HepG2 (cell line): ENCODE measurements around the gene GPATCH3. TPM values are rescaled to one million over a fixed set of nuclear protein-coding genes. Genes with fewer than 3 reads are reported as not detected.

Experiments
- AKAP8 ChIP-seq: sonication (generic); formaldehyde crosslinking; IDR thresholded peaks from 2 replicates; pipeline ENCODE4 v1.5.1; 2020; ENCODE audit warnings: mild to moderate bottlenecking, missing genetic modification reagents
- ARID2 ChIP-seq: sonication (generic); formaldehyde crosslinking; IDR thresholded peaks from 2 replicates; pipeline ENCODE4 v1.8.1; 2022; ENCODE audit warnings: mild to moderate bottlenecking, missing genetic modification reagents, borderline replicate concordance
- BORCS8-MEF2B ChIP-seq: sonication (generic); formaldehyde crosslinking; IDR thresholded peaks from 2 replicates; pipeline ENCODE4 v1.8.0; 2022; ENCODE audit warnings: mild to moderate bottlenecking, missing genetic modification reagents
- HIC2 ChIP-seq: sonication (generic); formaldehyde crosslinking; IDR thresholded peaks from 2 replicates; pipeline ENCODE4 v1.9.0; 2022; ENCODE audit warnings: low read depth, missing genetic modification reagents
- KDM5A ChIP-seq: fragments of 200-600 bp; sonication (generic); IDR thresholded peaks from 2 replicates; pipeline ENCODE4 v1.7.0; 2018; ENCODE audit warnings: antibody characterized with exemption, mild to moderate bottlenecking, low read length, borderline replicate concordance
- MED8 ChIP-seq: sonication (generic); formaldehyde crosslinking; IDR thresholded peaks from 2 replicates; pipeline ENCODE4 v1.8.1; 2023; ENCODE audit warnings: mild to moderate bottlenecking, missing genetic modification reagents; ENCODE audit not compliant: insufficient replicate concordance
- MTF2 ChIP-seq: sonication (generic); formaldehyde crosslinking; IDR thresholded peaks from 2 replicates; pipeline ENCODE4 v1.5.0; 2020; ENCODE audit warnings: missing genetic modification reagents, borderline replicate concordance
- NFRKB ChIP-seq: fragments of 450-650 bp; IDR thresholded peaks from 2 replicates; pipeline ENCODE4 v1.6.1; 2017
- NFYB ChIP-seq: sonication (generic); formaldehyde crosslinking; IDR thresholded peaks from 2 replicates; pipeline ENCODE4 v1.4.0; 2020; ENCODE audit warnings: missing genetic modification reagents
- PTBP1 ChIP-seq: fragments of 200-400 bp; formaldehyde crosslinking; IDR thresholded peaks from 2 replicates; pipeline ENCODE4 v1.6.1; 2018; ENCODE audit warnings: low read length, low read depth; ENCODE audit not compliant: poor library complexity, severe bottlenecking
- RAD21 ChIP-seq: fragments of 450-650 bp; formaldehyde crosslinking; IDR thresholded peaks from 2 replicates; pipeline ENCODE4 v1.5.0; 2020; ENCODE audit warnings: mild to moderate bottlenecking
- SATB2 ChIP-seq: sonication (generic); formaldehyde crosslinking; IDR thresholded peaks from 2 replicates; pipeline ENCODE4 v1.5.0; 2020; ENCODE audit warnings: missing genetic modification reagents
- THAP7 ChIP-seq: sonication (generic); formaldehyde crosslinking; IDR thresholded peaks from 2 replicates; pipeline ENCODE4 v1.8.1; 2023; ENCODE audit warnings: mild to moderate bottlenecking, missing genetic modification reagents
- YEATS2 ChIP-seq: sonication (generic); formaldehyde crosslinking; IDR thresholded peaks from 2 replicates; pipeline ENCODE4 v1.4.0; 2020; ENCODE audit warnings: missing genetic modification reagents, borderline replicate concordance
- ZFX ChIP-seq: sonication (generic); formaldehyde crosslinking; IDR thresholded peaks from 2 replicates; pipeline ENCODE4 v1.4.0; 2020; ENCODE audit warnings: mild to moderate bottlenecking, low read depth, missing genetic modification reagents, moderate library complexity
- ZNF10 ChIP-seq: sonication (generic); formaldehyde crosslinking; IDR thresholded peaks from 2 replicates; pipeline ENCODE4 v1.4.0; 2020; ENCODE audit warnings: mild to moderate bottlenecking, low read depth, missing genetic modification reagents, borderline replicate concordance
- ZNF160 ChIP-seq: sonication (generic); formaldehyde crosslinking; IDR thresholded peaks from 2 replicates; pipeline ENCODE4 v1.8.0; 2022; ENCODE audit warnings: mild to moderate bottlenecking, inconsistent platforms, missing genetic modification reagents
- ZNF234 ChIP-seq: sonication (generic); formaldehyde crosslinking; conservative IDR thresholded peaks from 2 replicates; pipeline ENCODE4 v1.5.1; 2020; ENCODE audit warnings: mild to moderate bottlenecking, missing genetic modification reagents
- ZNF274 ChIP-seq: sonication (generic); formaldehyde crosslinking; IDR thresholded peaks from 2 replicates; pipeline ENCODE4 v1.5.1; 2020; ENCODE audit warnings: mild to moderate bottlenecking, missing genetic modification reagents
- ZNF343 ChIP-seq: sonication (generic); formaldehyde crosslinking; IDR thresholded peaks from 2 replicates; pipeline ENCODE4 v1.4.0; 2020; ENCODE audit warnings: mild to moderate bottlenecking, missing genetic modification reagents
- ZNF383 ChIP-seq: sonication (generic); formaldehyde crosslinking; IDR thresholded peaks from 2 replicates; pipeline ENCODE4 v1.4.0; 2020; ENCODE audit warnings: missing genetic modification reagents, mild to moderate bottlenecking, borderline replicate concordance
- ZNF7 ChIP-seq: IDR thresholded peaks from 2 replicates; pipeline ENCODE4 v1.6.1; 2016; ENCODE audit warnings: missing biosample characterization, missing genetic modification reagents
- ZNF761 ChIP-seq: sonication (generic); formaldehyde crosslinking; conservative IDR thresholded peaks from 2 replicates; pipeline ENCODE4 v1.4.0; 2020; ENCODE audit warnings: mild to moderate bottlenecking, missing genetic modification reagents
- ZNF883 ChIP-seq: sonication (generic); formaldehyde crosslinking; IDR thresholded peaks from 2 replicates; pipeline ENCODE4 v1.5.1; 2020; ENCODE audit warnings: mild to moderate bottlenecking, missing genetic modification reagents; ENCODE audit errors: not compliant biosample characterization
- ZSCAN22 ChIP-seq: sonication (generic); formaldehyde crosslinking; IDR thresholded peaks from 2 replicates; pipeline ENCODE4 v1.4.0; 2020; ENCODE audit warnings: mild to moderate bottlenecking, missing genetic modification reagents
- polyA plus RNA-seq, 8 experiments: library from polyadenylated mRNA; depleted of rRNA in 3 of 8; stranded (reverse) in 7 of 8; unstranded in 1 of 8; fragments of >200 nt; fragmentation: Illumina TruSeq in 4 of 8; extraction: Trizol in 4 of 8; gene quantifications; 2 replicates each; pipeline versions ENCODE4 v1.2.1 to v1.2.3, GENCODE V29; 2011 to 2016; ENCODE audit warnings: low read depth in 4 of 8, missing spikeins in 1 of 8, mixed read lengths in 1 of 8; ENCODE audit not compliant: insufficient read depth in 1 of 8
- total RNA-seq, 5 experiments: library from RNA; depleted of rRNA; stranded (reverse); fragments of >200 nt; fragmentation: Illumina TruSeq; extraction: Trizol; gene quantifications; 2 replicates each; pipeline ENCODE4 v1.2.3, GENCODE V29; 2016; ENCODE audit warnings: low read depth in 1 of 5
- TF ChIP-seq, protein P1 (sequence below): IDR thresholded peaks from 2 replicates; pipeline ENCODE4 v1.4.0; 2020; ENCODE audit warnings: mild to moderate bottlenecking, missing genetic modification reagents

GPATCH3 gene
- total and polyA plus RNA-seq, 2 of the 13 experiments (the other 11 are each of a cell fraction or from before 2014, with no cell fraction given) = 8.3 to 11.0 TPM

DNA sequence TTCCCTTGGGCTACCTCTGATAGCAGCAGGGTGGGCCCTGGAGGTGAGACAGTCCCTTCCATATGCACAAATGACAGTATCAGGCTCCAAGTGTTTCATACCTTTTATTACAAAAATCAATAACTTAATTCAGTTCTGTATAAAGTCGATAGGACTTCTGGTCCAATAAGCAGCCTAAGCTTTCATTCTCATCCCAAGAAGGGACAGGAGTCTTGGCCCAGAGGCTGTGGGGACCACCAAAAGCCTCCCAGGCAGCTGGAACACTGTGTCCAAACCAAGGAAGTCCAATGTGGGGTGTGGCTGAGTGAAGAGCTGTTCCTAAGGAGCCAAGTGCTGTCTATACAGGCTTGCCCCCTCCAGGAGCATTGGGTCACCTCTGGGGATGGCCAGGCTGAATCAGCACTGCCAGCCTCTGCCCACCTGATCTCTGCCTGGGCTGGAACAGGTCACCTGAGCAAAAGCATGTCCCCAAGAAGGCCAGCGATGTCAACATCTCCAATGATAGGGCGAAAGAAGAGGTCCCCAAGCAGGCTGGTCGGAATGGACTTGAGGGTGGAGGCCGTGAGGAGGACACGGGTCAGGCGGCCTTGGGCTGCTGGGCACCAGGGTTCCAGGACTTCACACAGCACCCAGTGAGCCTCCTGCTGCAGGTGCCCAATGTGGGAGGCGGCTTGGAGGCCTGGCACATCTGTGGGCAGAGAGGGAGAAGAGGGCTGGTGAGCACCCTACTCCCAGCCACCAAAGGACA lies 11.3 kb upstream of the GPATCH3 start (continued):
- no peak; the same call in none of the 2 replicates for TF ChIP-seq ZFX (CRISPR knock-in tag)
- TF ChIP-seq SATB2 (CRISPR knock-in tag) = no peak
- no peak for TF ChIP-seq PTBP1
- TF ChIP-seq MTF2 (CRISPR knock-in tag) = no peak
- TF ChIP-seq NFYB (CRISPR knock-in tag) = no peak
- no peak for TF ChIP-seq ARID2 (CRISPR knock-in tag)
- peak; percentile 86 for TF ChIP-seq ZNF274 (CRISPR knock-in tag)
- TF ChIP-seq KDM5A = no peak
- TF ChIP-seq, protein P1, sequence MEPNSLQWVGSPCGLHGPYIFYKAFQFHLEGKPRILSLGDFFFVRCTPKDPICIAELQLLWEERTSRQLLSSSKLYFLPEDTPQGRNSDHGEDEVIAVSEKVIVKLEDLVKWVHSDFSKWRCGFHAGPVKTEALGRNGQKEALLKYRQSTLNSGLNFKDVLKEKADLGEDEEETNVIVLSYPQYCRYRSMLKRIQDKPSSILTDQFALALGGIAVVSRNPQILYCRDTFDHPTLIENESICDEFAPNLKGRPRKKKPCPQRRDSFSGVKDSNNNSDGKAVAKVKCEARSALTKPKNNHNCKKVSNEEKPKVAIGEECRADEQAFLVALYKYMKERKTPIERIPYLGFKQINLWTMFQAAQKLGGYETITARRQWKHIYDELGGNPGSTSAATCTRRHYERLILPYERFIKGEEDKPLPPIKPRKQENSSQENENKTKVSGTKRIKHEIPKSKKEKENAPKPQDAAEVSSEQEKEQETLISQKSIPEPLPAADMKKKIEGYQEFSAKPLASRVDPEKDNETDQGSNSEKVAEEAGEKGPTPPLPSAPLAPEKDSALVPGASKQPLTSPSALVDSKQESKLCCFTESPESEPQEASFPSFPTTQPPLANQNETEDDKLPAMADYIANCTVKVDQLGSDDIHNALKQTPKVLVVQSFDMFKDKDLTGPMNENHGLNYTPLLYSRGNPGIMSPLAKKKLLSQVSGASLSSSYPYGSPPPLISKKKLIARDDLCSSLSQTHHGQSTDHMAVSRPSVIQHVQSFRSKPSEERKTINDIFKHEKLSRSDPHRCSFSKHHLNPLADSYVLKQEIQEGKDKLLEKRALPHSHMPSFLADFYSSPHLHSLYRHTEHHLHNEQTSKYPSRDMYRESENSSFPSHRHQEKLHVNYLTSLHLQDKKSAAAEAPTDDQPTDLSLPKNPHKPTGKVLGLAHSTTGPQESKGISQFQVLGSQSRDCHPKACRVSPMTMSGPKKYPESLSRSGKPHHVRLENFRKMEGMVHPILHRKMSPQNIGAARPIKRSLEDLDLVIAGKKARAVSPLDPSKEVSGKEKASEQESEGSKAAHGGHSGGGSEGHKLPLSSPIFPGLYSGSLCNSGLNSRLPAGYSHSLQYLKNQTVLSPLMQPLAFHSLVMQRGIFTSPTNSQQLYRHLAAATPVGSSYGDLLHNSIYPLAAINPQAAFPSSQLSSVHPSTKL (CRISPR knock-in tag) = no peak
- no peak for TF ChIP-seq RAD21 (CRISPR knock-in tag)
- no peak for TF ChIP-seq HIC2
- TF ChIP-seq YEATS2 (CRISPR knock-in tag) = no peak
- no peak for TF ChIP-seq ZNF10 (CRISPR knock-in tag)
- no peak; the same call in 1 of the 2 replicates for TF ChIP-seq AKAP8 (CRISPR knock-in tag)
- TF ChIP-seq ZNF383 (CRISPR knock-in tag) = no peak
- TF ChIP-seq BORCS8-MEF2B (CRISPR knock-in tag) = no peak
- no peak for TF ChIP-seq NFRKB
- TF ChIP-seq ZNF343 = no peak
- TF ChIP-seq ZNF883 (CRISPR knock-in tag) = peak; percentile 41
- no peak for TF ChIP-seq ZNF160 (CRISPR knock-in tag)
- no peak for TF ChIP-seq ZNF7 (CRISPR knock-in tag)
- TF ChIP-seq ZNF234 (CRISPR knock-in tag) = no peak
- no peak for TF ChIP-seq ZNF761 (CRISPR knock-in tag)
- TF ChIP-seq MED8 = no peak
- no peak for TF ChIP-seq THAP7 (CRISPR knock-in tag)
- TF ChIP-seq ZSCAN22 (CRISPR knock-in tag) = no peak
